Raji (cell line): ENCODE data around the gene CC2D2A.

Experiments
- POLR2A ChIP-seq: IDR thresholded peaks from 2 replicates; pipeline ENCODE4 v1.6.1; 2011; ENCODE audit warnings: low read depth, low read length, control low read depth; ENCODE audit not compliant: insufficient read depth

The CC2D2A gene

DNA sequence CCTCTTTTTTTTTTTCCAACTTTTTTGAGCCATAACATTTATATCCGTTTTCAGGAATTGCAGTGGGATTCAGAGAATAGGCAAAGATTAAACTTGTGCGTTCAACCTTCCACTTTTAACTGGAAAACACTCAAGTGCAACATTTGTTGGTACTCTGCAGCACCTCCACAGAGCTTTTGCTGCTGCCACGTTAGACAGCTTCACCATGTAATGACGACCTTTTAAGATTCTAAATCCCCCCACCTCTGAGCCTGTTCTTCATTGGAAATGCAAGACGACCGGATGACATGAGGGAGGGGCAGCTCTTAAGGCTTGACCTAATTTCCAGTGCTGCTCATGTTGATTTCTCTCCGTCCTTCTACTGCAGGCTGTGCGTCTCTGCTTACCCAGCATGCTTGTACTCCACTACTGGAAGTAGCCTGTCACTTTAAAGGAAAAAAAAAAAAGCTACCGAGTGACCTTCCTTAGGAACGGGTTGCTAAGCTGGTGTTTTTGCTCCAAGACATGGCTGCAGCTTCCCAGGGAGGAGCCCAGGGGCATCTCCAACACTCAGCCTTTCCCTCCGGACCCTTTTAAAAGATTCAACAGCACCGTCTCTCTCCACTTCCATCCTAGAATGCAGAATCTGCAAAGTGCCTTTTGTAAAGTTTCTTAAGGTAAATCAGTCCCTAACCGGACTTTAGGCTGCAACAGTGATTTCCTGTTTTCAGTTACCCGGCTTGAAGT is at the start of gene CC2D2A:
CC2D2A (plus strand) TSS at position 481 of the 726 bp plus-strand sequence. CDS start 6,051 bp downstream, outside the sequence.
- TF ChIP-seq POLR2A: no peak

DNA sequence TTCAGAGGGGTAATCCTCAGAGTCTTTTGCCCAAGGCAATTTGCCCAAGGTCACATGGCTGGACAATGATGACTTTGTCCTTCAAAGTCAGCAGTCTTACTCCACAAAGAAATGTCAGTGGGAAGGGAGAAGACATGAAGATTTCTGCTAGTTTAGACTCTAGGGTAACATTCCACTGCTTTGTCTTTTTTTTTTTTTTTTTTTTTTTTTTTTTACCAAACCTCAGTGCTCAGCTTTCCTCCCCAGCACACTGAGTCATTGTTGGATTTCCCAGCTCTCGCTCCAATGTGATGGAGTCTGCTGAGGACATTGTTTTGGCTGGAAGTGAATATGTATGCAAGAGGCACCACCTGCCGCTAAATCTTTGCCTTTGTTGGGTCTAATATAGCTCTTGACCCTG is 49.0 kb upstream of the CC2D2A start:
- no peak for TF ChIP-seq POLR2A

DNA sequence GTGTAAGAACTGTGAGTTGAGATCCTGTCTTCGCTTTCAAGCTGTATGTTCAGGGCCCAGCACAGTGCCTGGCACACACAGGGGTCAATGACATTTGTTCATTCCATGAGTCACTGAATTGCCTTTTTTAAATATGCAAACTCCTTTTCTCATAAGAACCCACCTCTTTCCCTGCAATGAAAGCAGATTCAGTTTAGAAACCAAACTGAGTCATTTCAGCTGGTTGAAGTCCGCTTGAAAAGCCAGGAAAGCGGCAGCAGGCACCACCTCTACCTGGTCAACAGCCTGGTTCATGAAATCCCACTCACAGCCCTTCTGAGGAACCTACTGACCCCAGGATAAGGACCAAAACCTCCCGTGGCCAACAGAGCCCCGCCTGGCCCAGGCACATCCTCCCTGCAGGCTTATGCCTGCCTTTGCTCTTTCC is 46.4 kb upstream of the CC2D2A start:
- no peak for TF ChIP-seq POLR2A

DNA sequence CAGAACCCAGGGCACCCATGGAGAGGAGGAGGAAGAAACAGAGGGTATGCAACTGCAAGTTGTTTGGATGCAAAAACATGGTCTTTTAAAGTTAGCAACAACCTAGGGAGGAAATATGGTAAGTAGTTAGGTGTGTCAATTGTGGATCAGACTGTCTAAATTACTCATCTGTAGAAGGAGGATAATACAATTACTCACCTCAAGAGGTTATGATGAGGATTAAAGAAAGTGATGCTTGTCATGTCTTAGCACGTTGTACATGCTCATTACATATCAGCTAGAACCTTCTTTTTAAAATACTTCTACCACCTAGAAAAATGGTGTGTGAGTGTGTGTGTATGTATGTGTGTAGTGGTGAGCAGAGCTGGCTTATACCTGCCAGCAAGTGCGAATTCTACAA is 44.2 kb upstream of the CC2D2A start:
- no peak for TF ChIP-seq POLR2A

DNA sequence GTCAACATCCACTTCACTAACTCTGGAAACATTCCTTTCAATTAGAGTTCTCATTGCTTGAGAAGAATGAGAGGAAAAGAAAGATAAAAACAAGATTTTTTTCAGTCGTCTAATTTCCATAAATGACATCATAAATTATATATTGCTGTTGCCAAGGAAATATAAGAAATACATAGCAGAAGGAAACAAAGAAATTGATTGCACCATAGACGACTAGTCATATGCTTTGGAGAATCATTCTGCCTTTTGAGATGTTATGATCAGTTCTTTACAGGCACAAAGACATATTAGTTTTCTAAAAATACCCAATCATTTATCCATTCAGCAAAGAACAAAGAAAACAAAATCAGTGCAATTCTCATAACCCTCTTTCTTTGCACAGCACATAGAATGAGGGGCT is 42.5 kb upstream of the CC2D2A start:
- no peak for TF ChIP-seq POLR2A

DNA sequence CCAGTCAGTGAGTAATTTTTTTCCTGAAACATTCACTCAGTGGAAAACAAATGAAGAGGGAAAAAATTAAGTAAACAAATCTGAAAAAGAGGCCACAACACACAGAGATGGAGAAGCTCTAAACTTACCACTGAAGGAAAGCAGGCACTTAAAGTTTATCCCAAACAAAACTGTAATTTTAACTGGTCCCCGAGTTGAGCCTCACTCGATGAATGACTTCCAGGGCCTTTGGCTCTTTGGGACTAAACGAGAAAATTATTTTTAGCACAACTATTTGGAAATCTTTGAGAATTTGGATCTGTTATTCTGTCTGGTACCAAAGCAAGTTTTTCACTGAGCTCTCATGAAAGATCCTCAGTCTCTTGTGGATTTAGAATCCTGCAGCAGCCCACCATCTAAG is 42.0 kb upstream of the CC2D2A start, which contains the start of gene C1QTNF7:
C1QTNF7 (plus strand) TSS at position 333 of the 400 bp plus-strand sequence. CDS start 7,711 bp downstream, outside the sequence.
- TF ChIP-seq POLR2A: no peak

DNA sequence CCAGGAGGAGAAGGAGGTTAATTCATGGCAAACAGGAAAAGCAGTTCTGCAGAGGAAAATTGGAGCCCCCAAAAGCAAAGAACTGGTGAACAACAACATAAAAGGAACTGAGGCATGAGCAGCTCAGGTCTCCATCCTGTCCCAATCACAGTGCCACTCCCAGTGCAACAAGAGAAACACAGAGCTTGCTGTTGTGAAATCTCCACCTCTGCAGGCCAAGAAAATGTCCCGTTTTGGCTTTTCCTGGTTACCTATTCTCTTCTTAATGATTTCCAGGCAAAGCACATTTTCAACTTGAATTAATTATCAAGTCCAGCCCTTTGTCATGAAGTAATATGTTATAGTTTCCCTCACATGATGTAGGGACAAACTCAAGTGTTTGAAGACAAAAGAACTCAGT is 41.1 kb upstream of the CC2D2A start:
- no peak for TF ChIP-seq POLR2A

DNA sequence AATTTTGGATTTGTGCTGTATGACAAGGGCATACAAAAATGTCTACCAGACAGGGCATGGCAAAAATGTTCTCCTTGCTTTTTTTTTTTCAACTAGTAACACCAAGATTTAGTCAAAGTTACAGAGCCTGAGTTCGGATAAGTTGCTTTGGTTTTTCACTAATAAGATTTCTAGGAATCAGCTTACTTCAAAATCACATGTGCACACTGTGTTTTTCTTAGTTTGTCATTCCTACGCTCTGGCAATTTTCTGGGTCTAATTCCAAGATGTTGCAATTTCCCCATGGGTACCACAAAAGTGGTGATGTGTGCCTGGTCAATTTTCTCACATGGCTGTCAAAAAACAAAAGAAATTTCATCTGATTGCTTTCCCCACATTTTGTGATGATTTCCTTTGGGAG is 35.6 kb upstream of the CC2D2A start:
- no peak for TF ChIP-seq POLR2A

DNA sequence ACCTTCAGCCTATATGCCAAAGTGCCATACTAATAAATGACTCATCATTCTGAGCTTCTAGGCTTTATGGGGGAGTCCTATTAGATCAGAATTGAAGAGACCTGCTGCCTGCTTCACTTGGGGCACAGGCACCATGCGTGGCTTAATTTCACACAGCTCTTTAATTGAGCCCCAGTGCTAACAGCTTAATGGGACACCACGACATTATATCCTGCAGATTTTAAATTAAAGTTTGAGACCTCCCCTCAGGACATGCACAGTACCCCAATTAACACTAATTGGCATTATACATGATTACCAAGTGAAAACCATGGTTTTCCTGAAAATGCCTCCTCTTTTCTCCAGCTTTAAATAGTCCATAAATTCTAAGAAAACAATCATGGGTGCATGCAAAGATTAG is 35.0 kb upstream of the CC2D2A start:
- TF ChIP-seq POLR2A: no peak

DNA sequence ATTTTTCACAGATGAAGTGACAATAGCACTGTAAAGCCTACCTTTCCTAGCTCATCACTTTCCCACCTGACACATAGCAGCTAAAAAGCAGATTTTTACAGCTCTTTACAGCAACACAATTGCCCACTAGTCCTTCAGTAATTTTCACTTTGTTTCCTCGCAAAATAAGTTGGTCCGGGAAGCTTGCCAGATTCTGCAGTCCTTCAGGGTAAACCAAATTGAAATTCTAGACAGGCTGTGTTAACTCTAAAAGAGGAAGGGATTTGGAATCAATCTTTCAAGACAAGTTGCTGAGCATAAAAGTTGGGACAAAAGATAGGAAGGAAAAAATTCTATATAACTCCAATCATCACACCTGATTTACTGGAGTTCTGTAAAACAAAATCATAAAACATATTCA is 33.2 kb upstream of the CC2D2A start:
- no peak for TF ChIP-seq POLR2A

DNA sequence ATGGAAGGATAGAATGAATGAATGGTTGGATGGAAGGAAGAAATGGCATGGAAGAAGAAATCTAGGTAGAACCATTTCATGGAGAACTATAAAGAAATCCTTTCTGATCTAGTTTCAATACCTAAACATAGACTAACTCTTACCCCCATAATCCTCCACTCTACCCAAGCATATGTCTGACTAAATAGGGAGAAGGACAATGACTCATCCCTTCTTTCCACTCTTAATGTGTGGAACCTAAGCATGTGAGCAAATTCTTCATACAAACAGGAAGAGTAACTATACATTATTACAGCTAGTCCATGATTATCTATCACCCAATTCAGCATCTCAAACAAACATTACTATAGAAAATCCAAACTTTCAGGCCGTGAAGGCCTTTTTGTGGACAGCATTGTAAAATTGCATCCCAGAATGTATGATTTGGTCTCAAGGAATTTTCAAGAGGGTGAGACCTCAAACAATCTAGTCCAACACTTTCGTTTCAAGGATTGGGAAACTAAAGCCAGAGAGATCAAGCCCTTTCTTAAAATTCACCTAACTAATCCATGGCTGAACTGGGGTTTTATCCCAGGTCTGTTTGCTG is 30.6 kb upstream of the CC2D2A start:
- TF ChIP-seq POLR2A: no peak

DNA sequence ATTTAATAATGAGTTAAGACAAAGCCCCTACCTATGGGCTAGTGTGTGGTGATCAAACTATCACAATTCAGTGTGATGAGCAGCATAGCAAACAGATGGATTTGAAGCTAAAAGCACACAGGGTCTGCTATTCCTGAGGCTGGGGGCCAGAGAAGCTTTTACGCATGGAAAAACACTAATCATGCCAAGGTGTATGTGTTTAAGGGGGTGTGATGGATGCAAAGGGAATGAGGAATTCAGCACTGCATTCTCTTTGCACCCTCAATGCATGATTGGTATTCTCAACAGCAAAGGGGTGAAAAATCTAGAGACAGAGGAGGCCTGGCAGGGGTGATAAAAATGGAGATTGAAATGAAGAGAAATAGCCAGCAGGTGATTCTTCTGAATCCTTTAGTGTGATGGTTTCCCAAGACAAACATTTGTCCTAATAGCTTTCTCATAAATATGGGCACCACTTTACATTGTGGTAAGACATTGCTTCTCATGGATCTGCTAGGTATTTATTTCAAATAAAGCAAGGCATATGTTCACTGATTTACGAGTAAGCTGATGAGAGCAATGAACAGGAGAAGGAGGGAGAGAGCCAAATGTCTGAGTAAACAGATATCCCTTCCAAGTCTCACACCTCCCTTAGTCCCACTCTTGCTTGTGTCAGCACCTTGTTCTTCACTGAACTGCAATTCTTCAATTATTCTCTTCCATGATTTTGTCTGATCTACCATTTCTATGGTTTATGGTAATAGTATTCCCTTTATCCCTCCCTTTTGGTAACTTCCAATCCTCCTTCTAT is 26.1 kb upstream of the CC2D2A start:
- TF ChIP-seq POLR2A: no peak

DNA sequence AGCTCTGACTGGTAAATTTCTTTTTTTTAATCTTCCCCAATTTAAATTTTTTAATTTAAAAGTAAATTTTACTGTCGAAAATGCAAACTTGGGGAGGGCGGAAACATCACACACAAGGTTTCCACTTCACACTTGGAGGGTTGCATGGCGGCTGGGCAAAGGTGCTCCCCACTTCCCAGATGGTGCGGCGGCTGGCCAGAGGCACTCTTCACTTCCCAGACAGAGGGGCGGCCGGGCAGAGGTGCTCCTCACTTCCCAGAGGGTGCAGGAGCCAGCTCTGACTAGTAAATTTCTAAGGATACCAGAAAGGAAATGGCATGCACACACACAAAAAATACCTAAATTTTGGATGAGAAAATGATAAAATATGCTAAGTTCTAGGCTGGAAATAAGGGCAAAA is 25.4 kb upstream of the CC2D2A start:
- TF ChIP-seq POLR2A: no peak

DNA sequence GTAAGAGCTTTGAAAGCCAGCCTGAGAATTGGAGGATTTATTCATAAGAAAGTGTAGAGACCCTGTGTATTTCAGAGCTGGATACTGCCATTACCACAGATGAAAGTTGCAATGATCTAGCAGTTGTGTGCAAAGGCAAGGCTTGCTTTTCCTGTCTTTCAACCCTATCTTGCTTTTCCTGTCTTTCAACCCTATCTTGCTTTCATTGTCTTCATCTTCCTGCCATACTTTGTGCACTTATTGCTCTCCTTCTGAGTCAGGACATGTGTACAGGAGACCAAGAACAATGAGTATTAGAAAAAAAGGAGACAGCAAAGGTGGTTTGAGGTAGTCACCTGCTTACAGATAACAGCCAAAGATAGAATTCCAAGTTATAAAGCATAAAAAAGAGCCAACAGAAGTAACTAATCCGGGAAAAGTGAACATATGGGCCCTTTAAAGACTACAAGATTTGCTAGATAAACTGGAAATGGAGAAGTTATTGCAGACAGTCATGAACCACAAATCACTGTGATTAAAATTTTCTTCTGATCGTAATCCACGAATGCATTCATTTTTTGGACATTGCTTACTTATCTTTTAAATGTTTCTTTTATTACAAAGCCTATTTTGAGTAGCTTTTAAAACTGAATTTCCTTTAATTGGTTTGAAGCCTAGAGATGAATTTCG is 24.7 kb upstream of the CC2D2A start:
- no peak for TF ChIP-seq POLR2A

DNA sequence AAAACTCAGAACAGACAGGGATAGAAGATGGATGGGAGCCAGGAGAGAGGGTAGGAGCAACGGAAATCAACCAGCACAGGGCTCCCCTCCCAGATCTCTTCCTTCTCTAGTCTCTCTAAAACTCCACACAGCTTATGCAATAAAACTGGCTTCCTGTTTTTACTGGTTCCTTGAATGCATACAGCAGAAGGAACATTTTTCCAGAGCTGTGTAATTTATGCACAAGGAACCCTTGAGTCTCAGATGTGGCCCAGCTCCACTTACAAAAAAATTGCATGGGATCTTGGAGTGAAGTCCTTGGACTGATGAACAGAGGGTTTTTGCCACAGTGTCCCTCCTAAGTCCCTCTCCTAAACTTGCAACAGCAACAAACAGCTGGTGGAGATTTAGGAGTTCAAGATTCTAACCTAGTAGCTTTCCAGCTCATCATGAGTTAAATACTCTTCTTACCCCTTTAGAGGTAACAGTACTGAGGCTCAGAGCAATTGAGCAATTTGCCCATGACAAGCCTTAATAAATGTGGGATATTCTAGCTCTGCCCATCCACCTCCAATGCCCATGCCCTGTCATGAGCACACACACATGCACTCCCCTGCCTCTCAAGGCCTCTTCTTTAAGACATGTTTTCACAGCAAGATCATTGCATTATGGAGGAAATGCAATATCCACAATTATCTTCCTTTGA is 18.4 kb upstream of the CC2D2A start:
- TF ChIP-seq POLR2A: no peak
